NCI-H345 (cell line): ENCODE measurements around the gene TMEM134.

Source experiments
- DNase-seq: peaks from one replicate; lab custom pipeline; 2025; lab: John Stamatoyannopoulos, UW

TMEM134 gene

DNA sequence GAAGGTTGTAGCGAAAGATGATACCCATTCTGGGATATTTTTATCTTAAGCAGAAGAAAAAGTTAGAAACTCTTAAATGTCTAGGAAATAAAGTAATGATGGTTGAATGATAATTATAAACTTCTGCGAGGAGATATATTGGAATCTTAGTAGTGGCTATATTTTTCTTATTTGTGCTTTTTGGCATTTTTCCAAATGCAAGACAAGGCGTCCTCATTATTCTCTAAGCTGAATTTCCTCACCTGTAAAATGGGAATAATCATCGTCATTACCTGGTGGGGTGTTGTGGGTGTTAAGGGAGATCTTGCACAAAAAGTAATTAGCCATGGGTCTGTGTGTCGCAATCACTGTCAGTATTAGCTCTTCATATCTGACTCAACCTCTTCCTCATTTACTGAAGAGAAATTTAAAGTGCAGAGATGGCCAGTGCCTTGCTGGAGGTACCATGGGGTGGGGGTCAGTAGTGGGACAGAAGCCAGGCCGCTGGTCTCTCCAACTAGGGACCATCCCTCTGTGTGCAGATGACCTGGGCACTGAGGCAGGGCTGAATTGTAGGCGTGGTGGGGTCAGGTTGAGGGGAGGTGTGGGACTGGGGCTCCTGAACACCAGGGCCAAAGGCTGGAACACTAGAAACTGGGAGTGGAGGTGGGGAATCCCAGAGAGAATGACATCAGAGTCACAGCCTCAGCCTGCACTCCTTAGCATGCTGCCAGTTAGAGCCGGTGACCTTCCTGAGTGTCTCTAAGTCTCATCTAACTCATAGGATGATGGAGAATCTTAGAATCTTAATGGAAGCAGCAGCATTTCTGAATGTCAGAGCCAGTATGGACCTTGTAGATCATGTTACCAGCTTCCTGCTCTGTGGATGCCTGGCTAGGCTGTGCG lies 32.0 kb upstream of the TMEM134 start:
- DNase-seq: no peak

DNA sequence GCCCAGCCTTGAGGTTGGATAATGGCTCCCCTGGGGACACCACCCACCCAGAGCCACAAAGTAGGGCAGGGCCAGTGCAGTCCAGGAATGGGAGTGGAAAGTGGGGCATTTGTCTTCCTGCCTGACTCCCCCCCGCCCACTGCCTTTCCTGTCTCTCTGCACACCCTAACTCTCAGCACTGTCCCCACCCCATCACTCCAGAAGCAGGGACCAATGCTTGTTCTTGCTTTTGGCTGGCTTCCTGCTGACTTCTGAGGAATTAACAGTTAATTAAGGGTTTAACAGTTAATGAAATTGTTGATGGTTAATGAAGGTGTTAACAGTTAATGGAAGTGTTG lies 31.4 kb upstream of the TMEM134 start:
- DNase-seq: no peak

DNA sequence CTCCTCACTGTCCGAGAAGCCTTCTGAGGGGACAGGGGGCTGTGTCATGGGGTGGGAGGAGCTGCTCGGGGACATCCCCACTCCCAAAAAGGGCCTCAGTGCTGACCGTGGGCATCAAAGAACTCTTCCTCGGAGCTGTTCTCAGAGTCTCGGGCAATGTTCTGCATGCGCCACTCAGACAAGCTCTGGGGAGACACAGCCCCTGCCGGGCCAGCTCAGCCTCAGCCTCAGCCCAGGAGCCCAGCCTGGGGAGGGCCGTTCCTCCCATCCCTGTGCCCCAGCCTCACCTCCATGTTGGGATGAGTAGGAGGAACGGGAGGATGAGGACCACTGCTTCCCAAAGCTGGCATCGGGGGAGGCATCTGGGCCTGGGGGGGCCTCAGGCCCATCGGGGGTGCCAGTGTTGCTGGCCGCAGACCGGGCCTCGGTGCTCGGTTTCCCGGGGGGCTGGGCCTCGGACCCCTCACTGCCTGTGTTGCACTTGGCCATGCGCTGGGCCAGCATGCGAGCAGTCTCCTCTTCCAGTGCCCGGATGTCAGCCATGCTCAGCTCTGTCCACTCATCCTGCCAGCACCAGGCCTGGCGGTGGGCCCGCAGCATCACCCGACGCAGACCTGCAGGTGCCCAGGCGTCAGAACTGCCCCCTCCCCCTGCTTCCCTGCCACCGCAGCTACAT lies 30.9 kb upstream of the TMEM134 start:
- DNase-seq: no peak

DNA sequence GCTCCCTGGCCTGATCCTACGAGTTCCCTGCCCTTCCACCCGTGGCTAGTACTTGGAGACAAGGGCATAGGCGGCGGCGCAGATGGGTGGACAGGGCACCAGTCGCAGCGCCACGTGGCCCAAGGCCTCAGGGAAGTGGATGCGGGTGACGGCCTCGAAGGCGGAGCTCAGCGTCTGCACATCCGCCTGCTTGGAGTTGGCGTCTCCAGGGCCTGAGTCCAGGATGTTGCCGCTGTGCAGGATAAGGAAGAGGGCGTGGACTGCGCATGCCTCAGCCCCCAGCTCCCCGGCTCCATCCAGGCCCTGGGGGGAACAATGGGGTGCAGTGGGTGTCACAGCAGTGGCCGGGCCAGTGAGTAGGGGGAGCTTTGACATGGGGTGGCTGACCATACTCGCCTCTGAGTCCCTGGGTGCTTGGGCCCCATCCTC lies 29.5 kb upstream of the TMEM134 start:
- DNase-seq: no peak

DNA sequence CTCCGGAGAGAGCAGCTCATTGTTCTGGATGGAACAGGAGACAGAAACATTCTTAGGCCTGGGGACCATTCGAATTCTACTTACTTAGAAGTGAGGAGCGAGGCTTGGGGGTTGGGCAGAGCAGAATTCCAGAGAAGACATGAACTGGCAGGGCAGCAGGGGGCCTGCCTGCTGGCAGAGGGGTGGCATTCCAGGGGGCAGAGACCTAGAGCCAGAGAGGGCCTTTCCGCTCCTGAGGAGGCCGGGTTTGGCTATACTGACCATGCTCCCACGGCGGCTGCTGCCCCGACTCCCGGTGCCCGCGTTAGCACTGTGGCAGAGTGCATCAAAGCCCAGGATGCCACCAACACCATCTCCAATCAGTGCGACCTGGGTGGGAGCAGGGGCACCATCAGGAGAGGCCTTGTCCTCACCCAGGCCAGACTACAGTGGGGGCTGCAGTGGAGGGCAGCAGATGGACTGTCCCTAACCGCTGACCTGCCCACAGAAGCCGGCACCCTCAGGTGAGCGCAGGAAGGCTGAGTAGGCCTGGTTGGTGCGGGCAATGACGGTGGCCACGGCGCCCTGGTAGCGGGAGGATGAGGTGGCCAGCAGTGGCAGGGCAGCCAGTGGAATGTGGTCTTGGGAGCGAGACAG lies 28.7 kb upstream of the TMEM134 start:
- DNase-seq: no peak

DNA sequence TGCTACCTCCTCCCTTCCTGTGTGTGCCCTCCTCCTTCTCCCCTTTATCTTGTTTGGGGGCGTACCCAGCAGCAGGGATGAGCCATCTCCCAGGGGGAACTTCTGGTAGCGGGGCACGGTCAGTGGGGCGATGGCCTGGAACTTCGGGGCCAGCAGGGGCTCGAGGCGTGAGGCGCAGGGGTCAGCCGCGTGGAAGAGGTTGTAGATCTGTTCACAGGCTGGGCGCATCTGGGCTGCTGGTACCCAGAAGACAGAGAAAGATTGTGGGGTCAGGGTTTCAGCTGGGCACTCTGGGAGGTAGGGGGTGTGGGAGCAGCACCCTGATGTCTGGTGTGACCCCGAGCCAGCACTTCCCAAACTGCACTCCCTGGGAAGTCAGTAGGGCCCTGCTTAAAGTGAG lies 27.1 kb upstream of the TMEM134 start:
- no peak for DNase-seq

DNA sequence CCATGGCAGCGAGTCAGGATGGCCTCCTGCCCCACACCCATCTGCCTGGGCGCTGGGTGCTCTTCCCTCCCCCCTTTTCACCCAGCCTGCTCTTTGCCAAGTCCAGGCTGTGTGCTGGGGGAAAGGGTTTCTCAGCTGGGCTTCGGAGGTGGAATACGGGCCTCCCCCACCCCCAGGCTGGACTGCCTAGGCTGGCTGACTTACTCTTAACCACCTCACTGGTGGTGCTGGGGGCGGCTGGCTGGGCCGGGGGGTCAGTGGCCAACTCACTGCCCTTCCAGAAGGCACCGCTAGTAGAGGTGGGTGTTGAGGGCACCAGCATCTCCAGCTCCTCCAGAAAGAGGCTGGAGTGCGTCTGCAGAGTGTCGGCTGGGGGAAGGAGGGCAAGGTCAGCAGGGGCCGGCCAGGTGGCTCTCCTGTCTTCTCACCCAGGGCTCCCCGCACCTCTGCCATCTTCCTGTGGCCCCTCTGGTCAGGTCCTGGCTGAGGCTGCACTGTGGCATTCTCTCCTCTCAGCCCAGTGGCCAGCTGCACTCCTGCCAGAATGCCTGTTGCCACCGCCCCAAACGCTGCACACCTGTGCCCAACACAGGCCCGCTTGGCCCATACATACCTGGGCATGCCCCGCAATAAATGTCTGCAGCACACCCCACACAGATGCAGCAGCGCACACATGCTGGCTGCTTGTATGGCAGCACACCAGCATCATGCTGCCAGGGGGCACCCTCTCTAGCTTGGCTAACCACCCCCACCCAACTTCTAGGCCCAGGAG lies 26.4 kb upstream of the TMEM134 start:
- DNase-seq: no peak

DNA sequence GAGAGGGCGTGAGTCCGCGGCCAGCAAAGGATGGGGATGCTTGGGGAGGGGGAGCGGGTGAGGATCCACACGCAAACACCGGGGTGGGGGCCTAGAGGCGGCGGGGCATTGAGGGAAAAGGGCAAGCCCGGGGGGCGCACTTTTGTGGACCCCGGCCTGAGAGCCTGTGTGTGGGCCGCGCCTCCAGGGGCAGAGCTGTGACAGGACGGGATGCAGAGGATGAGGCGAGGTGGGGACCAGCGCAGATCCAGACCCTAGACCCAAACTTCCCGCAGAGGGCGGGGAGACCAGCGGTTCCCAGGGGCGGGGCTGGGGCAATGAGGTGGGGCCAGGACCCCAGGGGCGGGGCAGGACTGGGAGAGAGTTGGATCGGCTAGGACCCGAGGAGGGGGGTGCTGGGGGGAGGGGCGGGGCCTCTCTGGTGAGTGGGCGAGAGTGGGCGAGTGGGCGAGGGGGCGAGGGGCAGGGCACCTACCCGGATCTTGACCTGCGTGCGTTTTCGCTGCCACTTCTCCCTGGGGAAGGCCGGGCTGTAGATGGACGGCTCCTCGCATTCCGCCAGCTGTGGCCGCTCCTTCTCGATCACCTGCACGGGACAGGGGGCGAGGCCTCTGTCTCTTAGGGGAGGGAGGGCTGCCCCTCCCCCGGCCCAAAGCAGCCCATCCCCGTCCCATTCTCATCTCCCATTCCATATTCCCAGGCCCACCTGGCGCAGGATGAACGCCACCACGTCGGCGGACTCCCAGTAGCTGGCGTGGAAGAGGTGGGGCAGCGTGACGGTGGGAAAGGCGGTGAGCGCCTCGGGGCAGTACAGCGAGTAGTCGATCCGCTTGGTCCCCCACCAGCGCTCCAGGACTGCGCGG lies 25.6 kb upstream of the TMEM134 start:
- no peak for DNase-seq

DNA sequence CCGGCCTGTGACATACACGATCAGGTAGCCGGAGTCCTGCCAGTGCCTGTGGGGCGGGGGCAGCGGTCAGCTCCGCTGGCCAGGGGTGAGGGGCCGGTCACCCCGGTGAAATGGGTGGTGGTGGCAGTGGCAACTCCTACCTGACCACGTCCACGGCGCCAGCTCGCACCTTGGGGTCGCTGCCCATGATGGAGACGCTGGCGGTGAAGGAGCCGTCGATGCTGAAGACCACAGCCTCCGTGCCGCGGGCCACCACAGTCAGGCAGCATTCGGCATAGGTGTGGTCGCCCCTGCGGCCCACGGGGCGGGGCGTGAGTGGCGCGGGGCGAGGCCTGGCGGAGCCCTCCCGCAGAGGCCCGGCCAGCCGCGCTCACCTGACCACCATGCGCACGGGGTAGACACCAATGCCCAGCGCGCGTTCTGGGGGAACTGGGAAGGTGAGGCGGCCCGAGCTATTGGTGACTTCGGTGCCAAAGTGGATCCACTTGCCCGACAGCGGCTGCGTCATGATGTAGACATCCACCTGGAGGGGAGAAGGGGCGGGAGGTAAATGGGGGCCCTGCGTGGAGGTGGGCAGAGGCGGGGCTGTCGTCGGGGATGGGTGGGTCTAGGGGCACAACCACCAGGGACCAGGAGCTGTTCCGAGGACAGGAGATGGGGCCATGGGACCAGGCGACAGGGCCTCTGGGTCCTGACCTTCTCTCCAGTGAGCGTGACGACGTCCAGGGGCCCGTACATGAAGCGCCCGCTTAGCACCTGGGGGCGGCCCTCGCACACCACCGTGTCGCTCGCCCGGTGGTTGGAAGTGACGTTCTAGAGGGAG lies 24.7 kb upstream of the TMEM134 start:
- no peak for DNase-seq

DNA sequence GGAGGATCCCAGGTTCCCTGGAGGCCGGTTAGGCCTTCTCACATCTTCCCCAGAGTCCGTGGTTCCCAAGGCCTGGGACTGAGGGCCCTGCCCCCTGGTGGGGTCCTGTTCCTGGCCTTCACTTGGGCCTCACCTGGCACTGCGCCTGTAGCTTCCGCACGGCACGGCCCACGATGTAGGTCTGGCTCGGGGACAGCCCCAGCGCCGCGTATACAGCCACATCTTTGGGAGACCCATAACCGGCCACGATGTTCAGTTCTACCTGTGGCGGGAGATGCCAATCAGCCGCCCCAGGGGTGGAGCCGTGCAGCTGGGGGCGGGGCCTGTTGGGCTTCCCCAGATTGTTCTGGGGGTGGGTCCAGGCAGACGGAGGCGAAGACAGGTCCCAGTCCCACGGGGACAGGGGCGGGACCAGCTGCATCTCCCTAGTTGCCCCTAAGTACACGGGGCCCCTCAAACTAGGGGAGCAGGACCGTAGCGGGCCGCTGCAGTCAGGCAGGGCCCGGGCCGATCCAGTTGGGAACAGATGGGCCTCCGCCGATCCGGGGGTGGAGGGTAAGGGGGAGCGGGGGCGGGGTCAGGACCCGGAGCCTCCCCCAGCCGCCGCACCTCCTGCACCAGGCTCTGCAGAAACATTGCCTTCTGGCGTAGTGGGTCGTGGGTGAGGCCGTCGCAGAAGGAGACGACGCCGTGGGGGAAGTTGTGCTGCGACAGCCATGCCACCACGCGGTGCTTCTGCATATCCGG lies 23.9 kb upstream of the TMEM134 start:
- DNase-seq: no peak

DNA sequence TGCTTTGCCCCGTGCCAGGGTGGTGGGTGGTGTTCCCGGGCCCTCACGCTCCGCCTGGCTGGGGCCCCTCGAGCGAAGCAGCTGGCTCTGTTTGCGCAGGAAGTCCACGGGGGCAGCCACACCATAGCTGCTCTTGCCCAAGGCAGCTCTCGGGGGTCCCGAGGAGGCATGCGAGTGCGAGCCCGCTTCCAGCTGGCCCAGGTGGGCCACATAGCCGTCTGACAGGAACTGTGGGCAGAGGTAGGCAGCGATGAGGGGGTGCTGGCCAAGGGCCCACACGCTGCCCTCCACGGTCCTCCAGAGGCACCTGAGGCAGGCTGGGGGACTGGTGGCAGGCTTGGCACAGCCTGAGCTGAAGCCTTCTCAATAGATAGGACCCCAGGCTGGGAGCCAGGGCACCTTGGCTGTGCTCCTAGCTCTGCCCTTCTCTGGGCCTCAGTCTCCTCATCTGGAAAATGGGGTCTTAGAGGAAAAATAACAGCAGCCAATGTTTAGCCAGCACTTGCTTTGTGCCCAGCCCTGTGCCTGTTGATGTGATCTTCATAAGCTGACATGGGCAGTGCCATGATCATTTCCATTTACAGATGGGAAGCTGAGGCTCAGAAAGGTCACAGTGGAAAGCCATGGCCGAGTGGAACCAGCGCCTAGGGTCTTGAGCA lies 23.1 kb upstream of the TMEM134 start:
- no peak for DNase-seq

DNA sequence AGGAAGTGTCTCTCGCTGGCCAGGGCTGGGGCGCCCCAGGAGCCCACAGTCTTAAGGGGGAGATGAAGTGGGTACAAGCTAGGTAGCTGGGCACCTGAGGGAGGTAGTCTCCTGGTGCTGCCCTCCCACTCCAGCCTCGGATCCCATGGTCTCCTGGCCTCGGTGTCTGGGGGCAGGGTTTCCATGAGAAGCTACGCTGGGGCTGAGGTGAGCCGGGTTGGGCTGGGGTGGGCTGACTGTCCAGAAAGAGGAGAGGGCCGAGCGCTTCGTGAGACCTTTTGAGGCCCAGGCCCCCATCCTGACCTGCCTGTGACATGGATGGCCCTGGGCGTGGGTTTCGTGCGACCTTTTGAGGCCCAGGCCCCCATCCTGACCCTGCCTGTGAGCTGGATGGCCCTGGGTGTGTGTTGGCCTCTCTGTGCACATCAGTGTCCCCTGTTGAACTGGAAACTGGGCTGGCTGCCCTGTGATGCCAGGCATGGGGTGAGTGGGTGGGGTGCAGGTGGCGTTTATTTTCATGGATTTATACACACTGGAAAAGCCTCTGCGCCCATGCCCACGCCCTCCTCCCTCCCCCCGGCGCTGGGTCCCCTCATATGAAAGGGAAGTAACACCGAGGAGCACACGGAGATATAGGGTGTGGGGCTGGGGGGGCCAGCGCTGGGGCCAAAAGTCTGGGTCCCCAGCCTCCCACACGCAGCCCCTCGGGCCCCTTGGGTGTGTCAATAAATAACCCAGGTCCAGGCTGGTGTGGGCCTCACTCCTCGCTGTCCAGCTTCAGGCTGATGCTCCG lies 22.4 kb upstream of the TMEM134 start:
- DNase-seq: no peak

DNA sequence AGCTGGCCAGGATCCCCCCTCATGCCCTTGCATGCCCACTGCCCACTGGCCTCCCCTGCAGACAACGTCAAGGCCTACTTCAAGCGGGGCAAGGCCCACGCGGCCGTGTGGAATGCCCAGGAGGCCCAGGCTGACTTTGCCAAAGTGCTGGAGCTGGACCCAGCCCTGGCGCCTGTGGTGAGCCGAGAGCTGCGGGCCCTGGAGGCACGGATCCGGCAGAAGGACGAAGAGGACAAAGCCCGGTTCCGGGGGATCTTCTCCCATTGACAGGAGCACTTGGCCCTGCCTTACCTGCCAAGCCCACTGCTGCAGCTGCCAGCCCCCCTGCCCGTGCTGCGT lies 21.6 kb upstream of the TMEM134 start:
- peak; percentile 15 for DNase-seq

DNA sequence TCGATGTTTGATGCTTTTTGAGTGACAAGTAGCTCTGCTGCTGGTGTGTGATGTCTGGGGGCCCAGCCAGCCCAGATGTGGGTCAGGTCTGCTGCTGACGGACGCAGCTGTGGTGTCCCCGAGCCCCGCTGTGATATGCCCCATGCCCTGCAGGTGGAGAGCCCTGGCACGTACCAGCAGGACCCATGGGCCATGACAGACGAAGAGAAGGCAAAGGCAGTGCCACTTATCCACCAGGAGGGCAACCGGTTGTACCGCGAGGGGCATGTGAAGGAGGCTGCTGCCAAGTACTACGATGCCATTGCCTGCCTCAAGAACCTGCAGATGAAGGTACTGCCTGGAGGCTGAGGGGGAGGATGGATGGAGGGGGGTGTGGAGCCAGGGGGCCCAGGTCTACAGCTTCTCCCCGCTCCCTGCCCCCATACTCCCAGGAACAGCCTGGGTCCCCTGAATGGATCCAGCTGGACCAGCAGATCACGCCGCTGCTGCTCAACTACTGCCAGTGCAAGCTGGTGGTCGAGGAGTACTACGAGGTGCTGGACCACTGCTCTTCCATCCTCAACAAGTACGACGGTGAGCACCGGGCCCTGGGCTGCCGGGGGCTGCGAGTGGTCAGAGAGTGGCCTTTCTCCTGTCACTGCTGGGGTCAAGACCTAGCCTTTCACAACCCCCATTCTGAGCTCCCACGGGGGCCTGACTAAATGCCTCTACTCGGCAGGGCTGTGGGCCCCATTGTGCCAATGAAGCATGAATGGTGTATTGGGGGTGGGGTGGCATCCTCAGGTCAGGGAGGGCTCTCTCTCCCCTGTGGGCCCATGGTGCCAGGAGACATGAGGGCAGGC lies 21.1 kb upstream of the TMEM134 start:
- no peak for DNase-seq

DNA sequence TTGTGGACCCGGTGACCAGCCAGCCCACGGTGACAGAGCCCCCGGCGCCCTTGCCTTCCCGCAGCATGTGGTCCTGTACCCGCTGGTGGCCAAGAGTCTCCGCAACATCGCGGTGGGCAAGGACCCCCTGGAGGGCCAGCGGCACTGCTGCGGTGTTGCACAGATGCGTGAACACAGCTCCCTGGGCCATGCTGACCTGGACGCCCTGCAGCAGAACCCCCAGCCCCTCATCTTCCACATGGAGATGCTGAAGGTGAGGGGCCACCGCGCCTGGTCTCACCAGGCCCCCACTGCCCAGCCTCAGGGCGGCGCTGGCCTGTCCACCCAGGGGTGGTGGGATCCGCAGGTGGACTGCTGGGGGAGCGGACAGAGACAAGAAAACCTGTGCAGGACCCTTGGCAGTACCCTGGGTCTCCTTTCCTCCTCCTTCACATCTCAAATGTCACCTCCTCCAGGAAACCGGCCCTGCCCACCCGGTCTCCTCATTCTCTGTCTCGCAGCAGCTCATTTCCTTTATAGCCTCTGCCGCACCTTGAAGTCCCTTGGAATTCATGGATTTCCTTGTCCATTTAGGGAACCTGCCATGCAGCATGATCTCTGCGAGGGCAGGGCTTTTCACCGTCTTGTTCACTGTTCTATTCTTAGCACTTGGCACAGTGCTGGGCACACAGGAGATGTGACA lies 20.3 kb upstream of the TMEM134 start:
- no peak for DNase-seq

DNA sequence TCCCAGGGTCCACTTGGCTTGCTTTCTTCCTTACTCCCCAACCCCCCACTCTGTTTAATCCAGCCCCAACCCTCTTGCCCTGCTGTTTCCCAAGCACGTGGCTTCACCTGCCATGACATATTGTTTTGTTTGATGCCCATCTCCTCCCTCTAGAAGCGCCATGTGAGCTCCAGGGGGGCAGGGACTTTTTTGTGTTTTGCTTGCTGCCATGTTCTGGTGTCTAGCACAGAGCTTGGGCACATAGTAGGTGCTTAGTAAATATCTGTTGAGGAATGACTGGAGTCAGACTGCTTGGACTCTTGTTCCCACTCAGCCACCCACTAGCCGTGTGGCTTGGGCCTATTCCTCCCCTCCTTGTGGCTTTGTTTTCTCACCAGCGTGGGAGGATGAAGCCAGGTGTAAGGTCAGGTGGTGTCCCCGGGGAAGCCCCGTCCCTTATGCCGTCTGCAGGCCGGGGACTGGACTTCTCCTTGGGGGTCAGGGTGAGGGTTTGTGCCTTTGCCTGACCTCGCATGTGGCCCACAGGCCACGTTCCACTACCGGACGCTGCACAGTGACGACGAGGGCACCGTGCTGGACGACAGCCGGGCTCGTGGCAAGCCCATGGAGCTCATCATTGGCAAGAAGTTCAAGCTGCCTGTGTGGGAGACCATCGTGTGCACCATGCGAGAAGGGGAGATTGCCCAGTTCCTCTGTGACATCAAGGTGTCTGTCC lies 17.6 kb upstream of the TMEM134 start:
- DNase-seq: no peak
